DOHH2 (cell line): ENCODE measurements around the gene ZNHIT6.

ENCODE experiments used
- H3F3A ChIP-seq: fragments of 200-600 bp; sonication (generic), shearing (Covaris generic); 2 replicates; pipeline ENCODE4 v1.6.0; 2016; ENCODE audit warnings: antibody characterized with exemption, mild to moderate bottlenecking; ENCODE audit not compliant: control insufficient read depth, insufficient read depth
- H3K27ac ChIP-seq: fragments of 200-600 bp; sonication (generic); 2 replicates; pipeline ENCODE4 v1.5.1; 2014; ENCODE audit warnings: low read depth, mild to moderate bottlenecking, low read length, moderate library complexity
- H3K27me3 ChIP-seq: fragments of 200-600 bp; sonication (generic); 2 replicates; pipeline ENCODE4 v1.6.1; 2014; ENCODE audit warnings: mild to moderate bottlenecking, low read length, mixed read lengths; ENCODE audit not compliant: control insufficient read depth
- H3K36me3 ChIP-seq: fragments of 200-600 bp; sonication (generic); 2 replicates; pipeline ENCODE4 v1.6.1; 2014; ENCODE audit warnings: mild to moderate bottlenecking, low read length, moderate library complexity, mixed read lengths; ENCODE audit not compliant: control insufficient read depth
- H3K4me1 ChIP-seq: fragments of 200-600 bp; sonication (generic); 2 replicates; pipeline ENCODE4 v1.6.1; 2014; ENCODE audit warnings: mild to moderate bottlenecking, low read length, mixed read lengths; ENCODE audit not compliant: control insufficient read depth
- H3K4me2 ChIP-seq: fragments of 200-600 bp; sonication (generic); 2 replicates; pipeline ENCODE4 v1.6.0; 2014; ENCODE audit warnings: mild to moderate bottlenecking, low read length, moderate library complexity
- H3K4me3 ChIP-seq: fragments of 200-600 bp; sonication (generic); 2 replicates; pipeline ENCODE4 v1.5.1; 2014; ENCODE audit warnings: mild to moderate bottlenecking, low read length, mixed read lengths
- H3K79me2 ChIP-seq: fragments of 200-600 bp; sonication (generic); 2 replicates; pipeline ENCODE4 v1.6.1; 2014; ENCODE audit warnings: mild to moderate bottlenecking, low read length, mixed read lengths; ENCODE audit not compliant: control insufficient read depth
- H3K9me2 ChIP-seq: fragments of 200-600 bp; sonication (generic); replicated peaks from 2 replicates; pipeline ENCODE4 v1.6.1; 2014; ENCODE audit warnings: mild to moderate bottlenecking, low read length, mixed read lengths; ENCODE audit not compliant: control insufficient read depth
- H3K9me3 ChIP-seq: fragments of 200-600 bp; sonication (generic); 2 replicates; pipeline ENCODE4 v1.6.1; 2014; ENCODE audit warnings: antibody characterized with exemption, low read length, mixed read lengths; ENCODE audit not compliant: control insufficient read depth, insufficient read depth
- H4K20me1 ChIP-seq: fragments of 200-600 bp; sonication (generic); 2 replicates; pipeline ENCODE4 v1.6.0; 2014; ENCODE audit warnings: low read depth, mild to moderate bottlenecking, antibody characterized with exemption, low read length, moderate library complexity; ENCODE audit not compliant: control insufficient read depth, insufficient read depth
- CTCF ChIP-seq: fragments of 200-600 bp; sonication (generic); IDR thresholded peaks from one replicate; pipeline ENCODE4 v1.5.1; 2014; ENCODE audit warnings: antibody characterized with exemption, mild to moderate bottlenecking, low read depth, low read length; ENCODE audit not compliant: poor library complexity, severe bottlenecking
- EZH2phosphoT487 ChIP-seq: fragments of 200-600 bp; sonication (generic); IDR thresholded peaks from 2 replicates; pipeline ENCODE4 v1.6.1; 2017; ENCODE audit warnings: borderline replicate concordance, mild to moderate bottlenecking, antibody characterized with exemption, low read length, moderate library complexity, mixed read lengths

Gene ZNHIT6

GRCh38 chr1:85609976-85610375 is 98.3 kb downstream of the ZNHIT6 start:
- Histone ChIP-seq H3K79me2 (no peaks in the 10 kb centered on the region), H3K9me3 (no peaks in the 10 kb centered on the region), H3F3A (no peaks in the 10 kb centered on the region), H3K27ac (no peak overlapping the region), H3K4me1 (no peaks in the 10 kb centered on the region), H3K4me2 (no peak overlapping the region), H3K27me3 (no peaks in the 10 kb centered on the region), H4K20me1 (no peaks in the 10 kb centered on the region), H3K9me2 (no peaks in the 10 kb centered on the region), H3K36me3 (no peaks in the 10 kb centered on the region), H3K4me3 (no peak overlapping the region)
- TF ChIP-seq CTCF (no peak), EZH2phosphoT487 (no peak)

- Histone ChIP-seq H3K27me3 (no peaks in the 10 kb centered on the region), H3K9me3 (no peaks in the 10 kb centered on the region), H3K4me2 (no peak overlapping the region), H3K4me1 (peaks cover 9% of the 10 kb centered on the region), H3K27ac (no peak overlapping the region), H3K79me2 (no peaks in the 10 kb centered on the region), H3F3A (no peaks in the 10 kb centered on the region), H3K36me3 (no peaks in the 10 kb centered on the region), H3K4me3 (no peak overlapping the region), H4K20me1 (no peaks in the 10 kb centered on the region), H3K9me2 (no peaks in the 10 kb centered on the region)
- no peak for TF ChIP-seq CTCF
Measured at GRCh38 chr1:85608851-85609250, 99.4 kb downstream of the ZNHIT6 start.

GRCh38 chr1:85607921-85608265 is 100.3 kb downstream of the ZNHIT6 start:
- Histone ChIP-seq H3K9me2 (no peaks in the 10 kb centered on the region), H3K4me3 (no peak overlapping the region), H3K9me3 (no peaks in the 10 kb centered on the region), H3K27me3 (no peaks in the 10 kb centered on the region), H3K4me1 (peaks cover 18% of the 10 kb centered on the region), H3K4me2 (no peak overlapping the region), H3F3A (no peaks in the 10 kb centered on the region), H3K36me3 (no peaks in the 10 kb centered on the region), H4K20me1 (no peaks in the 10 kb centered on the region), H3K27ac (no peak overlapping the region), H3K79me2 (no peaks in the 10 kb centered on the region)
- TF ChIP-seq EZH2phosphoT487 (no peak), CTCF (no peak)
